Peyer's patch (tissue), 4 donors: Measurements from ENCODE around the gene CFAP20DC.

Source experiments
- CTCF ChIP-seq, 6 experiments: fragments of 450-650 bp in 4 of 6; fragments of 200-600 bp in 2 of 6; sonication (generic) in 1 of 6; IDR thresholded peaks; one replicate each; pipeline ENCODE4 v1.5.1; 2017 to 2019; ENCODE audit warnings: antibody characterized with exemption in 6 of 6, mild to moderate bottlenecking in 3 of 6, moderate library complexity in 1 of 6
- POLR2A ChIP-seq, 2 donors: fragments of 450-650 bp; IDR thresholded peaks; one replicate each; pipeline ENCODE4 v1.5.1; 2017; ENCODE audit warnings: antibody characterized with exemption in 2 of 2, mild to moderate bottlenecking in 2 of 2, moderate library complexity in 2 of 2

- TF ChIP-seq CTCF (IDR thresholded peaks at IDR 0.05), result no peak
- no peak for TF ChIP-seq POLR2A (IDR thresholded peaks at IDR 0.05)
Measured at GRCh38 chr3:58706395-58707167, 343.2 kb downstream of the CFAP20DC start.
